AG04450 (cell line): ENCODE results near the gene TRIM41. TPM values are rescaled to one million over a fixed set of nuclear protein-coding genes. Genes with fewer than 3 reads are reported as not detected.

Experiments
- CTCF ChIA-PET: fragments of 300-600, 350-600 bp; formaldehyde crosslinking; extraction: SDS; loops from one replicate; lab custom pipeline; 2022; ENCODE audit warnings: antibody characterized with exemption, inconsistent platforms; lab: Charles Lee
- POLR2A ChIA-PET: fragments of 350-600 bp; formaldehyde crosslinking; extraction: SDS; loops from one replicate; lab custom pipeline; 2021; ENCODE audit warnings: antibody characterized with exemption, inconsistent platforms; lab: Yijun Ruan, JAX
- DNase-seq: peaks from one replicate; pipeline ENCODE4 v3.0.0-alpha.2; 2011; ENCODE audit warnings: low read depth, low spot score
- H3K27ac ChIP-seq: one replicate; pipeline ENCODE4 v1.5.1; 2012; ENCODE audit warnings: low read depth, low read length, control low read depth
- H3K27me3 ChIP-seq: one replicate; pipeline ENCODE4 v1.6.0; 2012; ENCODE audit warnings: low read length; ENCODE audit not compliant: control insufficient read depth, insufficient read depth
- H3K4me3 ChIP-seq: 2 replicates; pipeline ENCODE4 v1.5.1; 2011; ENCODE audit warnings: mild to moderate bottlenecking, low read depth, low read length, control low read depth
- H3K9me3 ChIP-seq: 2 replicates; pipeline ENCODE4 v1.5.1; 2012; ENCODE audit warnings: low read length; ENCODE audit not compliant: control insufficient read depth, insufficient read depth
- polyA plus RNA-seq: library from polyadenylated mRNA; depleted of rRNA; stranded (reverse); fragments of >200 nt; gene quantifications from 2 replicates; pipeline ENCODE4 v1.2.3, GENCODE V29; 2011
- TF ChIP-seq, protein P1 (sequence below): IDR thresholded peaks from 2 replicates; pipeline ENCODE4 v1.5.1; 2011; ENCODE audit warnings: low read depth, low read length, control low read depth, inconsistent platforms

Gene TRIM41
- polyA plus RNA-seq, 1 experiment = 11.5 TPM

- no peak for DNase-seq
- Histone ChIP-seq H3K9me3 (no peaks in the 10 kb centered on the region; the same call in 1 of the 2 replicates), H3K4me3 (no peak overlapping the region), H3K27me3 (no peaks in the 10 kb centered on the region), H3K27ac (no peak overlapping the region)
- ChIA-PET POLR2A (no interaction called here), CTCF (no interaction called here)
- TF ChIP-seq, protein P1, sequence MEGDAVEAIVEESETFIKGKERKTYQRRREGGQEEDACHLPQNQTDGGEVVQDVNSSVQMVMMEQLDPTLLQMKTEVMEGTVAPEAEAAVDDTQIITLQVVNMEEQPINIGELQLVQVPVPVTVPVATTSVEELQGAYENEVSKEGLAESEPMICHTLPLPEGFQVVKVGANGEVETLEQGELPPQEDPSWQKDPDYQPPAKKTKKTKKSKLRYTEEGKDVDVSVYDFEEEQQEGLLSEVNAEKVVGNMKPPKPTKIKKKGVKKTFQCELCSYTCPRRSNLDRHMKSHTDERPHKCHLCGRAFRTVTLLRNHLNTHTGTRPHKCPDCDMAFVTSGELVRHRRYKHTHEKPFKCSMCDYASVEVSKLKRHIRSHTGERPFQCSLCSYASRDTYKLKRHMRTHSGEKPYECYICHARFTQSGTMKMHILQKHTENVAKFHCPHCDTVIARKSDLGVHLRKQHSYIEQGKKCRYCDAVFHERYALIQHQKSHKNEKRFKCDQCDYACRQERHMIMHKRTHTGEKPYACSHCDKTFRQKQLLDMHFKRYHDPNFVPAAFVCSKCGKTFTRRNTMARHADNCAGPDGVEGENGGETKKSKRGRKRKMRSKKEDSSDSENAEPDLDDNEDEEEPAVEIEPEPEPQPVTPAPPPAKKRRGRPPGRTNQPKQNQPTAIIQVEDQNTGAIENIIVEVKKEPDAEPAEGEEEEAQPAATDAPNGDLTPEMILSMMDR = no peak
Observed at GRCh38 chr5:181239062-181239663, 16.1 kb downstream of the TRIM41 start.

DNA sequence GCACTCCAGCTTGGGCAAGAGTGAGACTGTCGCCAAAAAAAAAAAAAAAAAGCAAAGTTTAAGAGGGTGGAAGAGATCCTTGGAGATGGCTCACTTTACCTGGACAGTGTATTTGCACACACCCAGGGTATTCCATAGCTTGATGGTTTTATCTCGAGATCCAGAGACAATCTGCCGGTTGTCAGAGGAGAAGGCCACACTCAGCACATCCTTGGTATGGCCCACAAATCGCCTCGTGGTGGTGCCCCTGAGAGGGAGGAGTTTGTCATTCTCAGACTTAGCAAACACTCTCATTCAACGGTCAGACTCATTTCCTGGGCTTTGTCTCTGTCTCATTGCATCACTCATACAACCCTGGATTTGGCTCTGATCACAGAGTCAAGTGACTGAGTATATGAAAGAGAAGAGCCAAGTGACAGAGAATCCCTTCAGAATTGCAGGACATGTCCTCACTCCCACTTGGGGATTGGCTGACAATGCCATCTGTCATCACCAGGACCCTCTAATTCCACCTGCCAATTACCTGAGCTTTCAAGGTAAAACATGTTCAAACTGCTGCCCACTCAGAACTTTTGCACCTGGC lies 18.4 kb downstream of the TRIM41 start:
- ChIA-PET CTCF (interaction anchor here (0.6 kb wide), 1 partner anchor 44 kb away, joined by 7 read pairs; no protein-coding TSS in a partner anchor), POLR2A (interaction anchor here (0.6 to 1.1 kb wide), 5 partner anchors 12 to 410 kb away, joined by 3 to 6 read pairs (median 4); no protein-coding TSS in a partner anchor)
- peak overlapping the region; percentile 83 for H3K27ac ChIP-seq
- DNase-seq = no peak
- H3K27me3 ChIP-seq = no peaks in the 10 kb centered on the region
- TF ChIP-seq, protein P1 = no peak
- H3K4me3 ChIP-seq = peak overlapping the region; percentile 98
- no peaks in the 10 kb centered on the region; the same call in 1 of the 2 replicates for H3K9me3 ChIP-seq

DNA sequence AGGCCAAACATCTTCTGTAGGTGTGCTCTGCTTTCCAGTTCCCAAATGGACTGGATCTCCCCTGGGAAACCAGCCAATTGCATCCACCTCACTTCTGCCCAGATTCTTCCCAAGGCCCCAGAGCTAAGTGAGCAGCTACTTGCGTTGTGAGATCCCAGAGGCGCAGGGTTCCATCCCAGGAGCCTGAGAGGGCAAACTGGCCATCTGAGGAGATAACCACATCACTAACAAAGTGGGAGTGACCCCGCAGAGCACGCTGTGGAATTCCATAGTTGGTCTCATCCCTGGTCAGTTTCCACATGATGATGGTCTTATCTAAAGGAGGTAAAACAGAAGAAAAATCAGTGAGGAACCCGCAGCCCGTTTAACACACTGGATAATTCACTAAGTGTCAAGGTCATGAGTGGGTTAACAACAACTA lies 19.0 kb downstream of the TRIM41 start:
- TF ChIP-seq, protein P1 = no peak
- DNase-seq = no peak
- ChIA-PET CTCF (no interaction called here), POLR2A (interaction anchor here (0.6 to 1.1 kb wide), 2 partner anchors 20 to 46 kb away, joined by 3 to 6 read pairs; no protein-coding TSS in a partner anchor)
- Histone ChIP-seq H3K27ac (peak overlapping the region; percentile 83), H3K9me3 (no peaks in the 10 kb centered on the region; the same call in 1 of the 2 replicates), H3K27me3 (no peaks in the 10 kb centered on the region), H3K4me3 (peak overlapping the region; percentile 98)

- POLR2A ChIA-PET = interaction anchor here (0.6 to 2.3 kb wide), 3 partner anchors 14 to 412 kb away, joined by 3 to 24 read pairs (median 3); partner anchors contain the start of gene TRIM41
Observed at GRCh38 chr5:181243018-181243563, 20.0 kb downstream of the TRIM41 start.

More at GRCh38 chr5:181243018-181243563, 20.0 kb downstream of the TRIM41 start:
- TF ChIP-seq, protein P1 = no peak
- no peaks in the 10 kb centered on the region for H3K27me3 ChIP-seq
- CTCF ChIA-PET = no interaction called here
- H3K27ac ChIP-seq = peak overlapping the region; percentile 94
- DNase-seq = no peak
- peak overlapping the region; percentile 98 for H3K4me3 ChIP-seq
- H3K9me3 ChIP-seq = no peaks in the 10 kb centered on the region; the same call in 1 of the 2 replicates
